Activated T-cell treated with anti-CD3 and anti-CD28 coated beads, Interleukin-2, amount 50 U/mL, for 4 hours (primary cell): ENCODE results near the gene KIF19. TPM values are rescaled to one million over a fixed set of nuclear protein-coding genes. Genes with fewer than 3 reads are reported as not detected.

Source experiments
- ATAC-seq, 2 donors: fragments of 200-7000 bp; cut with Tn5 transposase; one replicate each; pipeline ENCODE4 v1.10.0; 2021
- DNase-seq: peaks from one replicate; pipeline ENCODE4 v3.0.0-alpha.2; 2020
- H3K27me3 Mint-ChIP-seq: one replicate; pipeline ENCODE4 v1.8.0; 2021; ENCODE audit warnings: low read depth, mixed read lengths
- H3K36me3 Mint-ChIP-seq: one replicate; pipeline ENCODE4 v1.8.0; 2022; ENCODE audit warnings: mixed read lengths; ENCODE audit not compliant: insufficient read depth
- H3K4me1 Mint-ChIP-seq: one replicate; pipeline ENCODE4 v1.8.0; 2021; ENCODE audit warnings: low read depth, mixed read lengths
- H3K4me3 Mint-ChIP-seq: one replicate; pipeline ENCODE4 v1.8.0; 2021; ENCODE audit warnings: mild to moderate bottlenecking, moderate library complexity, mixed read lengths
- H3K9me3 Mint-ChIP-seq: one replicate; pipeline ENCODE4 v1.8.0; 2021; ENCODE audit warnings: mixed read lengths
- total RNA-seq, 3 donors: library from RNA; stranded (reverse); gene quantifications; one replicate each; pipeline ENCODE4 v1.2.1, GENCODE V29; 2021

KIF19 gene
- total RNA-seq, 3 donors from 2014 or later, result not detected

- no peak for ATAC-seq
- no peaks in the 10 kb centered on the region for H3K9me3 Mint-ChIP-seq
- peaks cover 13% of the 10 kb centered on the region for H3K4me1 Mint-ChIP-seq
- no peaks in the 10 kb centered on the region for H3K36me3 Mint-ChIP-seq
- H3K4me3 Mint-ChIP-seq, result no peak overlapping the region
- no peak for DNase-seq
- peaks cover 7% of the 10 kb centered on the region for H3K27me3 Mint-ChIP-seq
Measured at GRCh38 chr17:74372426-74372825, 46.4 kb downstream of the KIF19 start.

- no peaks in the 10 kb centered on the region for H3K9me3 Mint-ChIP-seq
- peaks cover 7% of the 10 kb centered on the region for H3K27me3 Mint-ChIP-seq
- H3K4me3 Mint-ChIP-seq, result no peak overlapping the region
- no peaks in the 10 kb centered on the region for H3K36me3 Mint-ChIP-seq
- ATAC-seq (no peak), DNase-seq (no peak)
- H3K4me1 Mint-ChIP-seq, result peaks cover 7% of the 10 kb centered on the region
Measured at GRCh38 chr17:74373838-74374606, 48.0 kb downstream of the KIF19 start.

GRCh38 chr17:74374858-74375257, 48.8 kb downstream of the KIF19 start:
- Mint-ChIP-seq H3K27me3 (peaks cover 5% of the 10 kb centered on the region), H3K9me3 (no peaks in the 10 kb centered on the region), H3K4me1 (no peaks in the 10 kb centered on the region), H3K36me3 (no peaks in the 10 kb centered on the region), H3K4me3 (no peak overlapping the region)
- ATAC-seq (no peak), DNase-seq (no peak)

GRCh38 chr17:74379495-74380085, 53.6 kb downstream of the KIF19 start:
- no peaks in the 10 kb centered on the region for H3K4me1 Mint-ChIP-seq
- ATAC-seq (peak; percentile 93 to 95), DNase-seq (peak; percentile 91)
- no peaks in the 10 kb centered on the region for H3K36me3 Mint-ChIP-seq
- no peaks in the 10 kb centered on the region for H3K27me3 Mint-ChIP-seq
- H3K9me3 Mint-ChIP-seq, result no peaks in the 10 kb centered on the region
- H3K4me3 Mint-ChIP-seq, result no peak overlapping the region

- Mint-ChIP-seq H3K36me3 (no peaks in the 10 kb centered on the region), H3K4me1 (no peaks in the 10 kb centered on the region), H3K9me3 (no peaks in the 10 kb centered on the region), H3K4me3 (no peak overlapping the region), H3K27me3 (no peaks in the 10 kb centered on the region)
- ATAC-seq, result no peak
- DNase-seq, result no peak
Measured at GRCh38 chr17:74380086-74380958, 54.3 kb downstream of the KIF19 start.

- Mint-ChIP-seq H3K4me1 (no peaks in the 10 kb centered on the region), H3K9me3 (no peaks in the 10 kb centered on the region), H3K36me3 (no peaks in the 10 kb centered on the region), H3K27me3 (no peaks in the 10 kb centered on the region), H3K4me3 (no peak overlapping the region)
- DNase-seq, result no peak
- no peak for ATAC-seq
Measured at GRCh38 chr17:74380959-74381808, 55.2 kb downstream of the KIF19 start.

- Mint-ChIP-seq H3K27me3 (no peaks in the 10 kb centered on the region), H3K9me3 (no peaks in the 10 kb centered on the region), H3K36me3 (no peaks in the 10 kb centered on the region), H3K4me1 (no peaks in the 10 kb centered on the region), H3K4me3 (no peak overlapping the region)
- ATAC-seq (no peak), DNase-seq (no peak)
Measured at GRCh38 chr17:74383141-74383540, 57.1 kb downstream of the KIF19 start.

GRCh38 chr17:74385201-74385600, 59.2 kb downstream of the KIF19 start:
- ATAC-seq, result no peak
- Mint-ChIP-seq H3K36me3 (no peaks in the 10 kb centered on the region), H3K4me3 (no peak overlapping the region), H3K27me3 (no peaks in the 10 kb centered on the region), H3K4me1 (no peaks in the 10 kb centered on the region), H3K9me3 (no peaks in the 10 kb centered on the region)
- DNase-seq, result no peak

GRCh38 chr17:74386386-74386785, 60.4 kb downstream of the KIF19 start:
- Mint-ChIP-seq H3K4me3 (no peak overlapping the region), H3K27me3 (no peaks in the 10 kb centered on the region), H3K4me1 (no peaks in the 10 kb centered on the region), H3K36me3 (no peaks in the 10 kb centered on the region), H3K9me3 (no peaks in the 10 kb centered on the region)
- ATAC-seq (no peak), DNase-seq (no peak)

- H3K4me1 Mint-ChIP-seq, result no peaks in the 10 kb centered on the region
- H3K9me3 Mint-ChIP-seq, result no peaks in the 10 kb centered on the region
- no peak overlapping the region for H3K4me3 Mint-ChIP-seq
- H3K27me3 Mint-ChIP-seq, result no peaks in the 10 kb centered on the region
- no peak for ATAC-seq
- no peaks in the 10 kb centered on the region for H3K36me3 Mint-ChIP-seq
- no peak for DNase-seq
Measured at GRCh38 chr17:74387365-74388218, 61.6 kb downstream of the KIF19 start.

GRCh38 chr17:74389084-74389753, 63.2 kb downstream of the KIF19 start:
- Mint-ChIP-seq H3K36me3 (no peaks in the 10 kb centered on the region), H3K4me3 (no peak overlapping the region)
- ATAC-seq, result no peak

GRCh38 chr17:74389937-74390679, 64.1 kb downstream of the KIF19 start:
- Mint-ChIP-seq H3K4me1 (no peaks in the 10 kb centered on the region), H3K27me3 (no peaks in the 10 kb centered on the region), H3K9me3 (no peaks in the 10 kb centered on the region), H3K36me3 (no peaks in the 10 kb centered on the region), H3K4me3 (no peak overlapping the region)
- ATAC-seq (no peak), DNase-seq (no peak)

More at GRCh38 chr17:74389084-74389753, 63.2 kb downstream of the KIF19 start:
- Mint-ChIP-seq H3K9me3 (no peaks in the 10 kb centered on the region), H3K27me3 (no peaks in the 10 kb centered on the region), H3K4me1 (no peaks in the 10 kb centered on the region)
- no peak for DNase-seq
